ENCODE data around the gene FER1L5.

Gene FER1L5

GRCh38 chr2:96642564-96643360, at the start of gene FER1L5:
Gene FER1L5, plus strand, starts transcription at chr2:96642764. Its CDS starts 73 bp downstream, at chr2:96642837.
- DNase-seq, result peak; percentile 88

- no peak for DNase-seq
Observed at GRCh38 chr2:96594282-96594681, 48.3 kb upstream of the FER1L5 start.

- no peak for DNase-seq
Observed at GRCh38 chr2:96594691-96595152, 47.8 kb upstream of the FER1L5 start.

DNA sequence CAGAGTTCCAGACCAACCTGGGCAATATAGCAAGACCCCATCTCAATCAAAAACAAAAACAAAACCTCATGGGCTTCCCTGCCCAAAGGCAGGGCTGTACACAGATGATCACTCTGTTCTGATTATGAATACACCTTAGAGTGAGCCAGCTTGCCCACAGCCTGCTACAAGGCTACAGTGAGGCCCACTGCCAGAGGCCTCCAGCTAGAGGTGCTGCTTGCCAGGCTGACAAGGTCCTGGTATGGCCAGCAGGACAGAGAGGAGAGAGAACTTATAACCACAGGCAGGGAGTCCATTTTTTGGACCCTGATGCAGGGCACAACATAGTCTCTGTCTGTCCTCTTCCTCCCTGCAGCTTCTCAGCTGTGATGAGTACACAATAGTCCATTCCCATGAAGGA, 46.0 kb upstream of the FER1L5 start:
- no peak for DNase-seq

- no peak for DNase-seq
Observed at GRCh38 chr2:96599941-96600340, 42.6 kb upstream of the FER1L5 start.

DNA sequence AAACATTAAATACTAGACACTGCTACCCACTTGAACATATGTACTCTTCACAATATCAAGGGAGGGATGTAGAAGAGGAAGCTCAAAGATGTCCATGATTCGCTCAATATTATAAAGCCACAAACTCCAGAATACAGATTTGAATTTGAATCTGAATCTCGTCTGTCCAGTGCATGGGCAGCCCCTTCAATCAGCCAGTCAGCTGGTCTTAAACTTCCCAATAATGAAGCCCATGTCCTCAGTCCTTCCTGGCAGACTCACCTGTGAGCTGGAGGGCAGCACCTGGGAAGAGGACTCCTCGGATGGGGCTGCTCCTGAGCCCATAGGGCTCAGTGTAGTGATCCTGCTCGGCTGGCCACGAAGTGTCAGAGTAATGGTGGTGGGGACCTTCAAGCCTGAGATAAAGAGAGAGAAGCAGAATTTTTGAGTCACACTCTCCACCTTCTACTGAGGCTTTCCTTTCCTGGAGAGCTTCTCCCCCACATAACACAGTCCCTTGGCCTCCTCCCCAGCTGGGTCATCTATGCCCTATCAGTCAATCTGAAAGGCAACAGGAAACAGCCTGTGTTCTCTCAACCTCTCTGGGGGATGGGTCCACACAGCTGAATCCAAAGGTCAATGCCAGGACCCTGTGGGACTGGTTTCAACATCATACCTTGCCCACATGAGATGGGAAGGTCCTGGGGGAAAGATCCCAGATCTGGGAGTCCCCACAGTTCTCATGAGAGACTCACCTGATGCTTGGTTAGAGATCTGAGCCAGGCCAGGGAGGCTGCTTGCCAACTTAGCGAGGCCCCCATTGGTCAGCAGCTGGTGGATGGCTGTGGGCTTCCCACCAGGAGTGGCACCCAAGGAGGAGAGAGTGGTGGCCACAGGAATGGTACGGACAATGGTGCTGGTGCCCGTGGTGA, 40.9 kb upstream of the FER1L5 start:
- no peak for DNase-seq

DNA sequence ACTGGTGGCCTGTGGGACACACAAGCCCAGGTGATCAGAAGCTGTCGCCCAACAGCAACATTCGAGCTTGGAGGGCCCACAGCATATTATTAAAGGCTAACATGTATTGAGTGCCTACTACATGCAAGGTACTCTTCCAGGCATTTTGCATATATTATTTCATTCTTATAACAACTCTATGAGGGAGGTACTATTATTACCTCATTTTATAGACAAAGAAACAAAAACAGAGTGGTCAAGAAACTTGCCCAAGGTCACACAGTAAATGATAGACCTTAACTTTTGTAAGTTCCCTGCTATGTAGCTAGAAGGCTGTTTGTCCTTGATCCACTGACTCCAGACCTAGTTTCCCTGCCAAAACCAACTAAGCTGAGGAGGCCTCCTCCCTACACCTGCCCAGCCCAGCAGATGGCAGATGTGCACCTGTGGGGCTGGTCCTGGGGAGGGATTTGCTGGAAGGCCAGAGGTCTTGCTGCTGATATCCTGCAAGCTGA, 40.2 kb upstream of the FER1L5 start:
- DNase-seq, result no peak

DNA sequence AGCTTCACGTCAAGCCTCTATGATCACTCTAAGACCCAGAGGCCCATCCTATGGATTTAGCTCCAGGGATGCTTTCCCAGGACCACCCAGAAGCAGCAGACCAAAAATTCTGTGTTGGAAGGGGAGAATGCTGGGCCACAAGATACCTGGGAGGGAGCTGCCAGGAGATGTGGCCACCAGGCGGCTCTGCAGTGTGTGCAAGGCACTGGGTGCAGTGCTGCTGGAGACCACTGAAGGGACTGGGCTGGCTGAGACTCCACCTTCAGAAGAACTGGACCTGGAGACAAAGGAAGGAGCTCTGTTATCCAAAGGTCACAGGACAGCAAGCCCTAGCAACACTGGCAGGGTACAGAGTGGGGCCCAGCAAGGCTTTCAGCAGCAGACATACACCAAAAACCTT, 38.5 kb upstream of the FER1L5 start:
- no peak for DNase-seq

GRCh38 chr2:96608469-96609455, 33.8 kb upstream of the FER1L5 start:
- peak; percentile 39 for DNase-seq

GRCh38 chr2:96616128-96616527, 26.4 kb upstream of the FER1L5 start:
- no peak for DNase-seq

- DNase-seq, result no peak
Observed at GRCh38 chr2:96616535-96616934, 26.0 kb upstream of the FER1L5 start.

DNA sequence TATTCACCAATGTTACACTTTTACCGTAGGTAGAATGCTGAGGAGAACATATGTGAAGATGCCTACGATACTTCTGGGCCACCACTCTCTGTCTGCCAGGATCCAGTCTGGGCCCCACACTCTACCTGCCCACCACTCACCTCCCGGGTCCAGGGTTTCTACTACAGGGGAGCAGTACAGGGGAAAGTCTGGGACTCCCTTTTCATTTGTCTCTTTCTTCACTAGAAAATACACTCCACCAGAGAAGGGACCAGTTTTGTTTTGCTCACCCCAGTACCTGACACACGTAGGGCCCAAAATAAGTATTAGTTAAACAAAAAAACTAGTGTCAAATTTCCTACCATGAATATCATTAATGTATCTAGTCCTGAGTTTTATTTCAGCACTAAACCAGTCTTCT, 25.6 kb upstream of the FER1L5 start:
- DNase-seq, result no peak

DNA sequence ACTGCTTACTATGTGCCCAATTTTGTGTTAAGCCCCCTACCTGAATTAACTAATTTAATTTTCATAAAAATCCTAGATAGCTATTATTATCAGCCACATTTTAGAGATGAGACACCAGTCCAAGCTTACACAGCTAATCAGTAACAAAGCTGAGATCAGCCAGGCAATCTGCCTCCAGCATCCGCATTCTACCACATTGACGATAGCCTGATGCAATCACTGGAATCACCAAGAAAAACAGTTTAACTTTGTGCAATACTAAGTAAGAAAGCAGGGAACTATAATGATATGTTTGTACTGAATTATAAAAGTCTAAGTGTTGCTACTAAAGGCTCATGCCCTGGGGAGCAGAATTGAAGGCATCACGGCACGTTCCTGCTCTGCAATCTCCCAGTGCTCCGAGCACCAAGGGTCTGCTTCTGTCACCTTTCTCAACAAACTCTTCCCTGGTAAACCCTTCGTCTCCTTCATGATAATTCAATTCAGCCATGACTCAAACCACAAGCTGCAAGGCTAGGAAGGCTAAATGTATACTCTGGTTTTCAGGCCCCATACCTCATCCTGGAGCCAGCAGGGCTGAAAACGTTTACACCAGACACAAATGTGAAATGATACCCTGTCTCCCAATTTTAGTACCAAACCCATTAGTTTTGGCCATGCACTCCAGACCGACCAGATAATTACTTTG, 23.8 kb upstream of the FER1L5 start:
- no peak for DNase-seq

DNA sequence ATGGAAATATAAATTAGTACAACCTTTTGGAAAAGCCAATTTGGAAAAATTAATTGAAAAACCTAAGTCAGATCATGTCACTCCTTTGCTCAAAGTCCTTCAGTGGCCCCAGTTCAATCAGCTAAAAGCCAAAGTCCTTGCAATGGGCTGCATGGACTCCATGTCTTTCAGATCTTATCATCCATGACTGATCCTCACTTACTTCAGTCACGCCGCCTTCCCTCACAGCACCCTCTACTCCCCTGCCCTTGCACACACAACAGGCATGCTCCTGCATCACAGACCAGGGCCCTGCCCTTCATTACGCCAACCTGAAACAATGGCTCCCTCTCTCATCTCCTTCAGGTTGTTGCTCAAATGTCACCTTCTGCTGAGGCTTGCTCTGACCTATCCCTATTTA, 20.0 kb upstream of the FER1L5 start:
- no peak for DNase-seq

- no peak for DNase-seq
Observed at GRCh38 chr2:96623116-96623515, 19.4 kb upstream of the FER1L5 start.

DNA sequence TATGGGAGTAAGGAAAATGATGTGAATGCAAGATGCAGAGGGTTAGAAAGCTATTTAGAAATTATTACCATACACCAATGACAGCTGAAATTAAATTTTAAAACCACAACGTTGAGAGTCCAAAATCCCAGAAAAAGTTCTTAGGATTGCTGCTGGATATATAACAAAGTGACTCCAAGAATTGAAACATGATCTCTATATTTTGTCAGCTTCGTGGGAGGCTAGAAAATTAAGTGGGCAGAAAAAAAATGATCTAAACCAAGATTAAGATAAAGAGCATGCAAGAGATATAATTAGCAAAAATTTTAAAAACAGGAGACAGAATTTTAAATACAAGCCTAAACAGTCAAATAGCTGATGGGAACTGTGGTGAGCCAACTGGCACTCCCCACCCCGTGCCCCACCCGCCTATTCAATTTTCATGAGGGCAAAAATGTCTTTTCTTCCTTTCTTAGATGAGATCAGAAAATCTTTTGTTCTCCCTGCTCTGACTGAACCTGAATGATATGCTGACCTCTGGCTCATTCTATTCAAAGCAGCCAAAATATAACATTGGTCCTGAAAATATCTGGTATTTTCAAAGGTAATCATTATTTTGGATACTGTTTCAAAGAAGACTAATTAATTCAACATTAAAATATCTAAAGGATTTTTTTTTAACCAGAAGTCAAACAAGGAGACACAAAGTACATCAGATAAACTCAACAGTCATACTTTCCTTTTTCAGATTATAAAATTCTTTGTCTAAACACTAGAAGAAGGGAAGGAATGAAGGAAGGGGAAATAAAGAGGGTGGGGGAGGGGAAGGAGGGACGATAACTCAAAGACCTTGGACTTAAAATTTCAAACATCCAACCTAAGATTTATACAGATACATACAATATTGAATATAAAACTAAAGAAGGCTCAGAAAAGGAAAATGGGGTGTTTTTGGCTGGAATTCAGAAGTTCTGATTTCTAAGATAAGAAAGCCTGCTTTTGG, 16.7 kb upstream of the FER1L5 start:
- no peak for DNase-seq

GRCh38 chr2:96626553-96626942, 16.0 kb upstream of the FER1L5 start:
- no peak for DNase-seq

DNA sequence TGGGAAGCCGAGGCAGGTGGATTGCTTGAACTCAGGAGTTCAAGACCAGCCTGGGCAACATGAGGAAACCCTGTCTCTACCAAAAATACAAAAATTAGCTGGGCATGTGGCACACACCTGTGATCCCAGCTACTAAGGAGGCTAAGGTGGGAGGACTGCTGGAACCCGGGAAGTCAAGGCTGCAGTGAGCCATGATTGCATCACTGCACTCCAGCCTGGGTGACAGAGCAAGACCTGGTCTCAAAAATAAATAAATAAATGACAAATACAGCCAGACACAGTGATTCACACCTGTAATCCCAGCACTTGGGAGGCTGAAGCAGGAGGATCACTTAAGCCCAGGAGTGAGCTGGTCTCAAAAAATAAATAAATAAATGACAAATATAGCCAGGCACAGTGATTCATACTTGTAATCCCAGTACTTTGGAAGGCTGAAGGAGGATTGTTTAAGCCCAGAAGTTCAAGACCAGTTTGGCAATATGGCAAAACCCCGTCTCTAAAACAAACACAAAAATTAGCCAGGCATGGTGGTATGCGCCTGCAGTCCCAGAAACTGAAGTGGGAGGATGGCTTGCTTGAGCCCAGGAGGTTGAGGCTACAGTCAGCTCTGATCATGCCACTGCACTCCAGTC, 10.6 kb upstream of the FER1L5 start:
- DNase-seq, result peak; percentile 84

- DNase-seq, result no peak
Observed at GRCh38 chr2:96633641-96634040, 8.9 kb upstream of the FER1L5 start.

DNA sequence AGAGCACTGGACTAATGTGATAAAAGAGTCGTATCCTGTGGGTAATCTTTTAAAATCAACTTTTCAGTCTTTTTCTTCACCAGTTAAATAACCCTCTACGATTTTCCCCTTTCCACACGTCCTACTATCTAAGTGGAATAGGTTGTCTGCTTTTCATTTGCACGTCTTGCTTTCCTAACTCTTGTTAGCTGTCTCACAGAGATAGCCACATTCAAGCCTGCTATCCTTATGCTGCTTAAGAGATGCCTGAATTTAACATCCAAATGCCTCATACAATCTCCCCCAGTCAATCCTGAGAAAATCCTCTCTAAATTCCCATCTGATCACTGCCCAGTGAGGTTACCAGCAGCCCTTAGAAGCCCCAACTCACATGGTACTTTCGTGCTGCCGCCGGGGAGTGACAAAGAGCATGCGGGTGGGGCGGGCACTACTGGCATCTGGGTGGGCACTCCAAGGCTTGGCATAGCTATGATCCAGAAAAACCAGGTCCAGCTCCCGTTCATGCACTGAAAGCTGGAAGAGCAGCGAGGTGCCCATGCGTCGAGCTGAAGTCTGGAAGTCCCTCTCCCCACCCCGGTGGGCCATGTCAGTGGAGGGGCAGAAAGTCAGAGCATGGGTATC, 5.9 kb upstream of the FER1L5 start:
- DNase-seq, result no peak
